Stimulated activated CD4-positive, alpha-beta T cell treated with anti-CD3 and anti-CD28 coated beads, Interleukin-15, amount 100 ng/mL, for 24 hours (primary cell): Measurements from ENCODE around the gene GAR1.
"Not testable (repeated sequence)": the region's sequence is repeated elsewhere in the genome, so short reads cannot be mapped to it uniquely, and the experiment has no call there.

ENCODE experiments used
- DNase-seq: peaks from one replicate; pipeline ENCODE4 v3.0.0-alpha.2; 2020

Gene GAR1

DNA sequence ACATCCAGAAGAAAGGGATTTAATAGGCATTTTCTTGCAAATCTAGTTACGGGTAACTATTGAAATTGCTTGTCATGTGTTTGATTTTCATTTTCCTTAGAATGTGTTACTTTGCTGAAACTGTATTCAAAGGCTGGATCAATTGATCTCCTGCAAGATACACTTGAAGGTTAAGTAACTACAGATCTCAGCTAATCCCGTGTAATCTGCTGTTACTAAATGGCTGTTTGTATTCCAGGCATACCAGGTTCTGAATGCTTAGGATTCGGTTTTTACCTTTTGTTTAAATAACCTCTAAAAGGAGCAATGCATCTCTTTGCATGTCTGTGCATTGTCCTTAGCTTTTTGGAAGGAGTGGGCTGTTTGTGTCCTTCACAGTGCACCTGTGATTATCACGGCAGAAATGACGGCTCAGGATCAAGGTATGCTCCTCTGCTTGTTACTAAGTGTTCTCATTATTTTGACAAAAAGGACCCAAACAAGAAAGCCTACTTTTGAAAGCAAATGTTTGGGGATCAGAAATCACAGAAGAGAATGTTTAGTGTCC, 32.4 kb downstream of the GAR1 start, which contains the start of gene LRIT3:
LRIT3 (plus strand) TSS at position 212 of the 547 bp plus-strand sequence; CDS start at position 307, 95 bp downstream.
- no peak for DNase-seq

DNA sequence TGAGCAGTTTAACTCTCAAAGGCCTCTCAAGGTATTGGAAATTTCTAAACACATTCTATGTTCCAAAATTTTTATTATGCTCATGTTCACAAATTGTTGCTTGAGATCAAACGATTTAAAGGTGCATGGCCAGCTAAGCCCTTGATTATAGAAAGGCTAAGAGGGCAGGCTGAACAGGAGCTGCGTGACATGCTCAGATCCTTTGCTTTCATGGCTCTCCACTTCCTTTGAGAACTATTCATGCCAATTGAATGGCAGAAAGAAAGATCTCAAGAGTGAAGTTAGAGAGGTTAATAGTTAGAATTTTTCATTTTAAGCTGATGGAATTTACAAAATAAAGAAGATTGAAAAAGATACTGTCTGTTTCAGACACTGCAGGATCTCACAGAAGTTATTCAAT, 32.9 kb downstream of the GAR1 start:
- DNase-seq, result no peak

DNA sequence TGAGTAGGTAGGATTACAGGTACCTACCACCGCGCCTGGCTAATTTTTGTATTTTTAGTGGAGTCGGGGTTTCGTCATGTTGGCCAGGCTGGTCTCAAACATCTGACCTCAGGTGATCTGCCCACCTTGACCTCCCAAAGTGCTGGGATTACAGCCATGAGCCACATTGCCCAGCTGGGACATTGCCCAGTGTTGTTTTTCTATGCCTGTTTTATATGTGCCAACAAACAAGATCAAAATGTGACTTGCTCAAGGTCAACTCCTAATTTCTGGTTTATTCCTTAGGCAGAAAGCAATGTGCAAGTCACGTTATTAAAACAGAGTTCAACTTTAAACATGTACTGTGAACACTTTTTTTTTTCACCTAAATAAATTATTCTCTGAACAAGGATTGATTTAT, 35.0 kb downstream of the GAR1 start:
- no peak for DNase-seq

DNA sequence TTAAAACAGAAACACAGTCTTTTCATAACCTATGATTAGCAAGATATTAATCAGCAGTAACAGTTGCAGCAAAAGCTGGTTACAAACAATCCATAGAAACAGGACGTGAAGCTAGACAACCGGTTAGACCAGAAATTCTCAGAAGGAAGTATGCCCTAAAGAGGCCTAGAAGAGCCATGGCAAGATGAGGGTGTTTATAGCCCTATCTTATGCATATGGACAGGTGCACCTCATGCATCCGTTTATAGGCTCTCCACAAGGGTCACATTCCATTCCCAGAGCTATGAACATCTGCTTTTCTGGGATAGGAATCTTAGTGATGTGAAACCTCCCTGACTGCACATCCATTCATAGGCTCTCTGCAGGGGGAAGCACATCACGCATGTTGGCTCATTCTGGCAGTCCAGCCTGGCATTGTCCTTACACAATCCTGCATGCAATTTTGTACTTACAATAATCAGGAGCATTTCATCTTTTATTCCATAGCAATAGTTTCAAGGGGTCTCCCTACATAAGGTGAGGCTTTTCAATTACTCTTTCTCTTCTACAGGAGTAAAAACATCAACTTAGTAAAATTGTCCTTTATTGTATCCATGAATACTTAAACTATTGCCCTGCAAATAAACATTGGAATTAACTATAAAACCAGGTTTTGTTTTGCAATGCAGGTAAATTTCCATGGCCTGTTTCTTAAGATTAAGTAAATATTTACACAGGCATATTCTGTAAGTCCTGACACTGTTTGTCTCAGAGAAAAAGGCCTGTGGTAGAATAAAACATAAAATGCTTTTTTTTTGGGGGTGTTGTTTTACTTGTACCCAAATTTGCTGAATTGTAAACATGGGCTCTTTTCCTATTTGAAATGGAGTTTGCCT, 44.1 kb downstream of the GAR1 start:
- not testable (repeated sequence) for DNase-seq

DNA sequence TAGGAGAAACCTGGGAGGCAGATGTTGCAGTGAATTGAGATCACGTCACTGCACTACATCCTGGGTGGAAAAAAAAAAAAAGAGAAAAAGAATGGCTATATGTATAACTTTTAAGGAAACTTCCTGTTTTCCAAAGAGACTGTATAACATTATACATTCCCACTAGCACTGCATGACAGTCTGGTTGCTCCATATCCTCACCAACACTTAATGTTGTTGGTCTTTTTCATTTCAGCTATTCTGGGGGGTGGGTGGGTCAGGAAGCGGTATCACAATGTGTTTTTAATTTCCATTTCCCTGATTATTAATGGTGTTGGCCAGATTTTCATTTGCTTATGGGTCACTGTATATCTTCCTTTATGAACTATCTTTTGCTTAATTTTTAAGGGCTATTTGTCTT, 45.7 kb downstream of the GAR1 start:
- DNase-seq, result no peak

DNA sequence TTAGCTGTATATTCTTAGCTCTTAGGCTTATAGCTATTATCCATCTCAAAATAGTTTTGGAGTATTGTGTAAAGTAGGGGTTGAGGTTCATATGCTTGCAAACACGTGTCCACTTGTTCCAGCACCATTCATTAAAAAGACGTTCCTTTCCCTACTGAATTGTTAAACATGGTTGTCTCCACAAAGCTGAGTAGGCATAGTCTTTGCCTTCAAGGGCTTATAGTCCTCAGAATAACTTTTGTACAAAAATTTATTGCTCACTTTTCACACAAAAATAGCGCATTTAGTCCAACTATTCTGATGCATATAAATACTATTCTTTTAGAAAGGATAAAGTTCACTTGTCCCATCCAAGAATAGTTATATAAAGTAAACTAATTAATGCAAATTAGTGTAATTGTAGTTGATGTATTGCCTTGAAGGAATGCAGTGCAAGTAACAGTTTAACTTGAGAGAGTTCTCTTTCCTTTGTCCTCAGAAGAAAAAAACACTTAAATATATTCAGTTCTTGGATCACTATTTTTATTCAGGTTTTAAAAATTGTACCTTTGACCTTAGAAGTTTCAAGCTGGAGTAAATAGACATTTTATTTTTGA, 46.5 kb downstream of the GAR1 start:
- no peak for DNase-seq

DNA sequence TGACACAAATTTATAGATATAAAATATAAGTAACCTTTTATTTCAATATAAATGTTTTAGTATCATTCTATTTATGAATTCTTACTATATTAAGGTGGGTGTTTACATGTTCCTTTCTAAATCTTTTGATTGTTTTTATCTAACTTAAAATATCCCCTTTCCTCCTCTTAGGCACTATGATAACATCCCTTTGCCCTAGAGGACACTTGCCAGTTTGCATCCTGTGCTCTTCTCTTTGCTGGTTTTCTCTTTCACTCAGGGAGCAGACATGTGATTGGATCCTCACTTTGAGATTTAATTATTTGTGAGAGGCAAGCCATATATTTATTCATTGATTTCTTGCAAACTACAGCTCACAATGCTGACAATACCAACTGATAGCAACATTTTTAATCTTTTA, 48.6 kb downstream of the GAR1 start:
- DNase-seq, result no peak

DNA sequence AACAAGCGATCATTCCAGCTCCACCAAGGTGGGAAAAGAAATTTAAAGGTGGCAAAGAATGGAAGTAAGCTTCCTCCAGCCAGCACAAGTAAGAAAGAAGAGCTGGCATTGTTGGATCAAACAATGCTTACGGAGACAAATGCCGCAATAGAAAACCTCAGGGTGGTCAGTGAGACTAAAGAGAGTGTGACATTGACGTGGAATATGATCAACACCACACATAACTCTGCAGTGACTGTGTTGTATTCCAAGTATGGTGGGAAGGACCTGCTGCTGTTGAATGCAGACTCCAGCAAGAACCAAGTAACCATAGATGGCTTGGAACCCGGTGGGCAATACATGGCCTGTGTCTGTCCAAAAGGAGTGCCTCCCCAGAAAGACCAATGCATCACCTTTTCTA, 54.5 kb downstream of the GAR1 start:
- no peak for DNase-seq

DNA sequence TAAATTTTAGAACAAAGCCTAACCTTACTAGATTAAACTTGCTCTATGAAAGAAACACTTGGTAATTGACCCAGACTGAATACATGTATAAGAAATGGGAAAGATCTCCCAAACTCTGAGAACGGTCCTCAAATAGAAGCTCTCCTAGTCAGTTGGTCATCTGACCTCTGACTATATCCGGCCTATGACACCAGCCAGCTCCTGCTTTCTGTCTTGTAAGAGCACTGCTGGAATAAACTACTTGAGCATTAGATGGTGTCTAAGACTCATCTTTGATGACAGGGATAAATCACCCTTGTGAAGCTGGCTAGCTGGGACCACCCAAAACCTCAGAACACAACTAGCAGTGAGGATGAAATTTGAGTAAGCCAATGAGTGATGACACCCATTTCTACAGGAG, 56.5 kb downstream of the GAR1 start:
- no peak for DNase-seq

DNA sequence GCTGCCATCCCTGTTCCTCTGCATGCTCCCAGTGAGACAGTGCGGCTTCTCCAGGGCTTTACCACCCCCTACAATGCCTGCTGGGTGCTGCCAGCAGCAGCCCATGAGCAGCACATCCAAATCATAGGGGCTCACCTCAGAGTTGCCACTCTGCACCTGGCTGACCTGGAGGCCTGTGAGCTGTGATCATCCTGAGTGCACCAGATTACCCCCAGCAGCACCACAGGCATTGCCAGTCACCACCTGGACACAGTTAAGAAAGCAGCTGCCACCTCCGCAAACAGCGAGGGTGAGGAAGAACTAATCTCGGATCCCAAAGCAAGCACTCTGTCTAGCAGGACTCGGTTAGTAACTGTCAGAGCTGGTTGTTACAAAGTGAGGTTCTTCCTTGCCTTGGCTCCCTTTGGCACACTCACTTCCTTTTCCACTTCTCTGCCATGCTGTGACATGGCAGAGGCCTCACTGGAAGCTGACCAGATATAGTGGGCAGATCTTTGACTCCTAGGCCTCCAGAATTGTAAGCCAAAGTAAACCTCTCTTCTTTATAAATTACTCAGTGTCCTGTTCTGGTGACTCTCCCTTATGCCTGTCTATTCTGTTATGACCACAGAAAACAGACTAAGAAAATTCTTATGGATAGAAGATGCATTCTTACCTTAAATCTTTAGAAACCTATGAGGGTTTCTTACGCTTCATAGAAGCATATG, 57.5 kb downstream of the GAR1 start:
- DNase-seq, result no peak

DNA sequence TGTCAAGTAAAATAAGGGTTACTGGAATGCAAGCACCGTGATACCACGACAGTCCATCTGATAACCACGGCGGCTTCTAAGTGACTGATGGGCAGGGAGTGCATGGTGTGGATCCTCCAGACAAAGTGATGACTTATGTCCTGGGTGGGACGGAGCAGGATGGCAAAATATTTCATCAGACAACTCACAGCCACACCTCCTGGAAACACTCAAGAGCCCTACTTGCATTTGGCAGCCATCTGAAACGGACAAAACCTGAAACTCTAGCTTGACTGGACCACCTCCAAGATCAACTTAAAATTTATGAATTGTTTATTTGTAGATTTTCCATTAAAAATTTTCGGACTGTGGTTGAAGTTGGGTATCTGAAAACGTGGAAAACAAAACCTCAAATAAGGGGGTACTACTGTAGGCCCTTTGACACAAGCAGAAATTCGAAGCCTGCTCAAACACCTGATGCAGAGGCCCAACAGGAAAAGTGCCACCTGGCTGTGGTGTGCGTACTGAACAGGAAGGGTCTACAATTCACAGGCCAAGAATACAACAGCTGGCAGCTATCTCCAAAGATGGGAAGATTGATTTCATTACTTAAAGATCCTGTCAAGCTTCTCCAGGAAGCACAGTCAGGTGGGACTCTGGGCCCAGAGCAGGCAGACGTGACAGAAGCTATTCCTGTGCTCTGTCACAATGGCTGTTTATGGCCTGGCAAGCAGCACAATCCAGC, 58.4 kb downstream of the GAR1 start:
- no peak for DNase-seq
